Natural killer cell treated with Interleukin-12 subunit alpha and Interleukin-12 subunit beta and Interleukin-15 and Interleukin-18, amount 100 ng/mL, for 72 hours (primary cell): Measurements from ENCODE around the gene PRR16. TPM values are rescaled to one million over a fixed set of nuclear protein-coding genes. Genes with fewer than 3 reads are reported as not detected.
"Not testable (repeated sequence)": the region's sequence is repeated elsewhere in the genome, so short reads cannot be mapped to it uniquely, and the experiment has no call there.

Experiments
- ATAC-seq, 2 donors: fragments of 150-1000 bp; cut with Tn5 transposase in 1 of 2; sonication (Bioruptor Pico), chemical (Tn5 transposase) in 1 of 2; 2 replicates each; pipeline ENCODE4 v1.10.0; 2021
- DNase-seq: peaks from one replicate; pipeline ENCODE4 v3.0.0; 2022; ENCODE audit warnings: low spot score
- H3K27ac Mint-ChIP-seq, 2 donors: 1 replicate in 1 of 2; 2 replicates in 1 of 2; pipeline ENCODE4 v1.8.0; 2022; ENCODE audit warnings: mixed read lengths in 2 of 2, mild to moderate bottlenecking in 1 of 2, moderate library complexity in 1 of 2
- H3K27me3 Mint-ChIP-seq, 2 donors: 1 replicate in 1 of 2; 2 replicates in 1 of 2; pipeline ENCODE4 v1.8.0; 2022; ENCODE audit warnings: mixed read lengths in 2 of 2
- H3K36me3 Mint-ChIP-seq: one replicate; pipeline ENCODE4 v1.8.0; 2022; ENCODE audit warnings: mixed read lengths
- H3K4me1 Mint-ChIP-seq, 2 donors: 1 replicate in 1 of 2; 2 replicates in 1 of 2; pipeline ENCODE4 v1.8.0; 2022; ENCODE audit warnings: low read depth in 2 of 2, mixed read lengths in 2 of 2, mild to moderate bottlenecking in 1 of 2
- H3K4me3 Mint-ChIP-seq: one replicate; pipeline ENCODE4 v1.8.0; 2022; ENCODE audit warnings: mixed read lengths
- H3K9me3 Mint-ChIP-seq: 2 replicates; pipeline ENCODE4 v1.8.0; 2022; ENCODE audit warnings: mixed read lengths
- total RNA-seq, 2 donors: library from RNA; stranded (reverse); gene quantifications; one replicate each; pipeline ENCODE4 v1.2.3, GENCODE V29; 2022

PRR16 gene
- total RNA-seq, 2 donors from 2014 or later: not detected

- no peaks in the 10 kb centered on the region for H3K27me3 Mint-ChIP-seq
- H3K4me3 Mint-ChIP-seq: no peak overlapping the region
- H3K27ac Mint-ChIP-seq: no peak overlapping the region
- H3K36me3 Mint-ChIP-seq: peaks cover 6% of the 10 kb centered on the region
- H3K4me1 Mint-ChIP-seq: no peaks in the 10 kb centered on the region
- DNase-seq: no peak
- H3K9me3 Mint-ChIP-seq: peaks cover 6% of the 10 kb centered on the region
- ATAC-seq: no peak
Observed at GRCh38 chr5:120690621-120691407, 226.7 kb downstream of the PRR16 start.

- peaks cover 6% of the 10 kb centered on the region for H3K36me3 Mint-ChIP-seq
- H3K4me3 Mint-ChIP-seq: no peak overlapping the region
- DNase-seq (no peak), ATAC-seq (no peak)
- H3K9me3 Mint-ChIP-seq: peaks cover 6% of the 10 kb centered on the region
- no peak overlapping the region for H3K27ac Mint-ChIP-seq
- H3K4me1 Mint-ChIP-seq: no peaks in the 10 kb centered on the region
- H3K27me3 Mint-ChIP-seq: no peaks in the 10 kb centered on the region
Observed at GRCh38 chr5:120692325-120692724, 228.2 kb downstream of the PRR16 start.

- DNase-seq (no peak), ATAC-seq (no peak)
- no peaks in the 10 kb centered on the region for H3K4me1 Mint-ChIP-seq
- H3K27ac Mint-ChIP-seq: no peak overlapping the region
- peaks cover 24% of the 10 kb centered on the region for H3K9me3 Mint-ChIP-seq
- no peak overlapping the region for H3K4me3 Mint-ChIP-seq
- H3K36me3 Mint-ChIP-seq: peaks cover 21% of the 10 kb centered on the region
- no peaks in the 10 kb centered on the region for H3K27me3 Mint-ChIP-seq
Observed at GRCh38 chr5:120695368-120695880, 231.3 kb downstream of the PRR16 start.

- H3K4me3 Mint-ChIP-seq: no peak overlapping the region
- ATAC-seq: no peak
- peaks cover 28% of the 10 kb centered on the region for H3K36me3 Mint-ChIP-seq
- no peak for DNase-seq
- H3K27ac Mint-ChIP-seq: no peak overlapping the region
- peaks cover 32% of the 10 kb centered on the region for H3K9me3 Mint-ChIP-seq
- H3K27me3 Mint-ChIP-seq: peaks cover 6 to 10% of the 10 kb centered on the region in 2 donors
- H3K4me1 Mint-ChIP-seq: no peaks in the 10 kb centered on the region
Observed at GRCh38 chr5:120697147-120697546, 233.0 kb downstream of the PRR16 start.

GRCh38 chr5:120697670-120698327 is 233.7 kb downstream of the PRR16 start:
- not testable (repeated sequence) for H3K27ac Mint-ChIP-seq, ATAC-seq, DNase-seq, H3K4me3 Mint-ChIP-seq, H3K4me1 Mint-ChIP-seq
- Mint-ChIP-seq H3K36me3 (peaks cover 28% of the 10 kb centered on the region), H3K27me3 (peaks cover 6 to 10% of the 10 kb centered on the region in 2 donors), H3K9me3 (peaks cover 36% of the 10 kb centered on the region)

- DNase-seq, H3K4me3 Mint-ChIP-seq, H3K4me1 Mint-ChIP-seq, ATAC-seq, H3K27ac Mint-ChIP-seq: not testable (repeated sequence)
- H3K36me3 Mint-ChIP-seq: peaks cover 23% of the 10 kb centered on the region
- peaks cover 6 to 10% of the 10 kb centered on the region in 2 donors for H3K27me3 Mint-ChIP-seq
- H3K9me3 Mint-ChIP-seq: peaks cover 32% of the 10 kb centered on the region
Observed at GRCh38 chr5:120700653-120701052, 236.6 kb downstream of the PRR16 start.

GRCh38 chr5:120702817-120703538 is 238.9 kb downstream of the PRR16 start:
- Mint-ChIP-seq H3K27me3 (peaks cover 6 to 10% of the 10 kb centered on the region in 2 donors), H3K36me3 (peaks cover 21% of the 10 kb centered on the region), H3K9me3 (peaks cover 32% of the 10 kb centered on the region)
- not testable (repeated sequence) for H3K4me3 Mint-ChIP-seq, DNase-seq, H3K27ac Mint-ChIP-seq, ATAC-seq, H3K4me1 Mint-ChIP-seq

- H3K9me3 Mint-ChIP-seq: peaks cover 25% of the 10 kb centered on the region
- H3K27ac Mint-ChIP-seq: no peak overlapping the region
- peaks cover 6 to 10% of the 10 kb centered on the region in 2 donors for H3K27me3 Mint-ChIP-seq
- ATAC-seq (no peak), DNase-seq (no peak)
- H3K4me1 Mint-ChIP-seq: no peaks in the 10 kb centered on the region
- peaks cover 18% of the 10 kb centered on the region for H3K36me3 Mint-ChIP-seq
- H3K4me3 Mint-ChIP-seq: no peak overlapping the region
Observed at GRCh38 chr5:120703918-120704587, 240.0 kb downstream of the PRR16 start.

- Mint-ChIP-seq H3K36me3 (peaks cover 2% of the 10 kb centered on the region), H3K4me1 (no peaks in the 10 kb centered on the region), H3K9me3 (peaks cover 7% of the 10 kb centered on the region), H3K4me3 (no peak overlapping the region), H3K27ac (no peak overlapping the region), H3K27me3 (peaks cover under 1 to 3% of the 10 kb centered on the region in 2 donors)
- no peak for DNase-seq
- ATAC-seq: no peak
Observed at GRCh38 chr5:120706877-120707276, 242.8 kb downstream of the PRR16 start.

- Mint-ChIP-seq H3K36me3 (no peaks in the 10 kb centered on the region), H3K27ac (no peak overlapping the region), H3K27me3 (no peaks in the 10 kb centered on the region), H3K4me3 (no peak overlapping the region), H3K9me3 (peaks cover 12% of the 10 kb centered on the region), H3K4me1 (no peaks in the 10 kb centered on the region)
- DNase-seq (no peak), ATAC-seq (no peak)
Observed at GRCh38 chr5:120717381-120717780, 253.3 kb downstream of the PRR16 start.

- H3K36me3 Mint-ChIP-seq: no peaks in the 10 kb centered on the region
- DNase-seq: no peak
- no peaks in the 10 kb centered on the region for H3K27me3 Mint-ChIP-seq
- H3K4me1 Mint-ChIP-seq: no peaks in the 10 kb centered on the region
- H3K27ac Mint-ChIP-seq: no peak overlapping the region
- no peak overlapping the region for H3K4me3 Mint-ChIP-seq
- H3K9me3 Mint-ChIP-seq: peaks cover 7% of the 10 kb centered on the region
- ATAC-seq: no peak
Observed at GRCh38 chr5:120730214-120730613, 266.1 kb downstream of the PRR16 start.

- Mint-ChIP-seq H3K27ac (no peak overlapping the region), H3K4me3 (no peak overlapping the region), H3K9me3 (peaks cover 10% of the 10 kb centered on the region), H3K4me1 (no peaks in the 10 kb centered on the region), H3K27me3 (no peaks in the 10 kb centered on the region), H3K36me3 (peaks cover 6% of the 10 kb centered on the region)
- ATAC-seq (no peak), DNase-seq (no peak)
Observed at GRCh38 chr5:120734033-120734432, 269.9 kb downstream of the PRR16 start.

- no peak for ATAC-seq
- H3K9me3 Mint-ChIP-seq: peaks cover 10% of the 10 kb centered on the region
- peaks cover 6% of the 10 kb centered on the region for H3K36me3 Mint-ChIP-seq
- H3K27ac Mint-ChIP-seq: no peak overlapping the region
- DNase-seq: no peak
- no peak overlapping the region for H3K4me3 Mint-ChIP-seq
- H3K4me1 Mint-ChIP-seq: no peaks in the 10 kb centered on the region
- H3K27me3 Mint-ChIP-seq: no peaks in the 10 kb centered on the region
Observed at GRCh38 chr5:120735076-120735475, 271.0 kb downstream of the PRR16 start.
